HG02852 (cell line): Measurements from ENCODE around the gene GRAMD1B.

ENCODE experiments used
- ATAC-seq: cut with Tn5 transposase; IDR thresholded peaks from one replicate; pipeline ENCODE4 v1.9.1; 2021; ENCODE audit warnings: mild to moderate bottlenecking, moderate library complexity; ENCODE audit not compliant: unreplicated experiment

Gene GRAMD1B

GRCh38 chr11:123527526-123527925 lies 97.5 kb downstream of the GRAMD1B start:
- no peak for ATAC-seq

- ATAC-seq, result no peak
Measured at GRCh38 chr11:123527947-123528346, 97.9 kb downstream of the GRAMD1B start.

GRCh38 chr11:123531325-123531724 lies 101.3 kb downstream of the GRAMD1B start:
- no peak for ATAC-seq

- no peak for ATAC-seq
Measured at GRCh38 chr11:123532131-123532530, 102.1 kb downstream of the GRAMD1B start.

DNA sequence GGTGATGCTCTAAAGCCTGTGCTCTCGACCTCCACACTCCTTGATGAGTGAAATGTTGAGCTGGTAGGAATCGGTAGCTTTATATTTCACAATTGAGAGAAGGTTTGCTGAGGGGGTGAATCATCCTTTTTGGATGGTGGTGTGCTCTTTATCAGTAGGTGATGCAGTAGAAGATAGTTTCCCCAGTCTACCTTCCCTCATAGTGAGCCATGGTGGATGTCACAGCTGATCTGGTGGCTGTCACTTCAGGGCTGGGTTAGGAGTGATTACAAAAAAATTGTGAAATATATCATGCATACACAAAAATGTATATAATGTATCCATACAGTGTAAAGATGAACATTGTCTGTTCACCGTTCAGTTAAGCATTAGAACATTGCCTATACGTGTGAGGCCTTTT lies 105.3 kb downstream of the GRAMD1B start:
- no peak for ATAC-seq

GRCh38 chr11:123536690-123537437 lies 106.8 kb downstream of the GRAMD1B start:
- no peak for ATAC-seq

DNA sequence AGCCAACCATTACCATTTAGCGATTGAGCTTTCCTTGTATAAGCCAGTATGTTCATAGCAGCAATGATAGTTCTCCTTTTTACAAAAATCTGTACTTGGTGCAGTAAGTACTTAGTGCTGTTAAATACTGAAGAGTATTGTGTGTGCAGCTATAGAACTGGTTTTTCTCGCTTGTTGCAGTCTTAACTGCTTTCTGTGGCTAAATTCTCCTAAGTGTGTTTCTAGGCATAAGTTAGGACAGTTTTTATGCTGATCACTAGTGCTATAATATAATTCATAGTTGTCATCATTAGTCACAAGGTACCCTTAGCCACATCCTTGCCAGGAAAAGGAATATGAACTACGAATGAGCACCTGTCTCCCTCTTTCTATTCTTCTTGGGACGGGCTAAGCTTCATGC lies 107.7 kb downstream of the GRAMD1B start:
- no peak for ATAC-seq

DNA sequence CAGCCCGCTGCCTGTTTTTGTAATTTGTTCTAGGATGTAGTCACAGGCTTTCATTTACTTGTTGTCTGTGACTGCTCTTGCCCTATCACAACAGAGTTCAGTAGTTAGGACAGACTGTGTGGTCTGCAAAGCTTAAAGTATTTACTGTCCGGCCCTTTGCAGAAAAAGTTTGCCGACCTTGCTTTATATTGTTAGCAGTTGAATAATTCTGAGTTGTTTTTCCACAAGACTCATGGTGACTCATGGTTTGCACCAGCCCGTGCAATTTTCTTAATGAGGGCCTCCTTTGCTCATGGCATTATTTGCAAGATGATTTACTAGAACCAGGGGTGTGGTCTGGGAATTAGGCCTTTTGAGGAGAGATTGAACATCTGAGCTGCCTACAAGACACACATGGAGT lies 113.7 kb downstream of the GRAMD1B start:
- ATAC-seq, result no peak

DNA sequence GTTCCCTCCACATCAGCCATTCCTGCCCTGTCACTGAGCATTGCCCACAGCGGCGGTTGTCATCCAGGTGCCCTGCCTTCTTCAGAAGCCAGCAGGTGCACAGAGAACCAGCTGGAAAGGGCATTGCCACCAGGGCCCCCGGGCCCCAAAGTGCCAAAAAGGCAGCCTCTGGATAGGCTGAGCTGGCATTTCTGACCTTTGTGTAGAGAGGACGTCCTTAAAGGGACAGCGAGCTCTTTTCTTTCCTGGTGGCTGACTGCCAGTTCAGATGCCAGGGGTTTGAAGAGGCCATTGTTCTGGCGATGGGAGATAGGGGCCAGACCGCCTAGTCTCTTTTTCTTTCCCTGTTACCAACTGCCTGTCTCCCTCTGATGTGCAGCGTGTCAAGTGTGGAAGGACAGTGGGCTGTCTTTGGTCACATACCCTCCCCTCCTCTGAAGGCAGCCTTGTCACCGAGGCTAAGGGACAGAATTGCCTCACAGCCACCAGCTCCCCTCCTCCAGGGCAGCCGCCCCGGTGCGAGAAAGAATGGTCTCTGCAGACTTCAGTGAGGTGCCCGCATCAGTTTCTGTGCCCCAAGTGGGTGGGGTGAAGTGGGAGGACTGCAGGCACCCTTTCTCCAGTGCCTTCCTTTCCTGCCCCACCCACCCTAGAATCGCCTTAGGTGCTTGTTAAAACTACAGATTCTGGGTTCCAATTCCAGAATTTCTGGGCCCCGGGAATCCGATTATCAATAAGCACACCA lies 114.7 kb downstream of the GRAMD1B start:
- no peak for ATAC-seq

- ATAC-seq, result no peak
Measured at GRCh38 chr11:123545726-123546270, 115.7 kb downstream of the GRAMD1B start.

DNA sequence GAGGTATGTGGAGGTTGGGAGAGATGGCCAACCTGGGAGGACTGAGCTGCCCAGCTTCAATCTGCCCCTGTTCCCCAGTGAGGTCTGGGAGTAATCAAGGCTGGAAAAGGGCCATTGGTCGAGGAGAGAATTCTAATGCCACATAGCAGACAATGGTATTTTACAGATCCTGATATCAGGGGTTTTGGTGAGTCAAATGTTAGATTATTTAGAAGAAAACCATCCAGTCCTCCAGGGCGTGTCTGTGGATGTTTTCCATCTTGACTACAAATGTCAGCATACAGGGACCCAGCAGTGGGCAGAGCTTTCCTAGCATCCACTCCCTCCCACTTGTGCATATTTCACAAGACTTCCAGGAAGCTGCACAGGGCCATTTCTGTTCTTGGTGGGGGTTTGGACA lies 116.4 kb downstream of the GRAMD1B start:
- no peak for ATAC-seq

DNA sequence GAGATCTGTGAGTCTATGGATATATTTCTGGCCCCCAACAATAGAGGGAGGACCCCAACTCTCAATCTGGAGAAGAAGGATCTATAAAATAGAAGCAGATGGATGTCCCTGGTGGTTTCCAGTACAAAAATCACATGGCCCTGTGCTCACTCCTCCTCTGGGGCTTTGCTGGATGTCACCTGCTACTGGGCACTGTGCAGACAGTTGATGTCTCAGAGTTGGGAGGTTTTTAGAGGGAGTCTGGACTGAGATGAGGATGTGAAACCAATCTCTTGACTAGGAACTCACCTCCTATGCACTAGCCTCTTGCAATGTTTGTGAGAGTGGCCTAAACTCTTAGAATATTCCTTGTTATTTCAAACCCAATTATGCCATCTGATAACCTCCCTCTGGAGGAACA lies 117.1 kb downstream of the GRAMD1B start:
- peak; percentile 97 for ATAC-seq

DNA sequence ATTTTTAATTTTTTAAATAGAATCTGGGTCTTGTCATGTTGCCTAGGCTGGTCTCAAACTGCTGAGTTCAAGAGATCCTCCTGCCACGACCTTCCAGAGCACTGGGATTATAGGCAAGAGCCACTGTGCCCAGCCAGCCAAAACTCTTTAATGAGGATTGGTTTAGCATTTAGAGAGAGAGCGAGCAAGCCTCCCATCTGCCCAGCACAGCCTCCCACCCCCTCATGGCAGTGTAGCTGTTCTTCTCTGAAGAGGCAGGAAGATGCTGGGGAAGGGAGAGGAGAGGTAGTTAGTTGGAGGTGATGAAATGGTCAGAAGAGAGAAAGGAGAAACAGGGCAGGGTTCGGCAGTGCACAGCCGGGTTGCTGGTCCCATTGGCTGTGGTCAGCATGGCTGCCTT lies 118.7 kb downstream of the GRAMD1B start:
- ATAC-seq, result no peak

- ATAC-seq, result no peak
Measured at GRCh38 chr11:123549926-123550917, 120.2 kb downstream of the GRAMD1B start.

DNA sequence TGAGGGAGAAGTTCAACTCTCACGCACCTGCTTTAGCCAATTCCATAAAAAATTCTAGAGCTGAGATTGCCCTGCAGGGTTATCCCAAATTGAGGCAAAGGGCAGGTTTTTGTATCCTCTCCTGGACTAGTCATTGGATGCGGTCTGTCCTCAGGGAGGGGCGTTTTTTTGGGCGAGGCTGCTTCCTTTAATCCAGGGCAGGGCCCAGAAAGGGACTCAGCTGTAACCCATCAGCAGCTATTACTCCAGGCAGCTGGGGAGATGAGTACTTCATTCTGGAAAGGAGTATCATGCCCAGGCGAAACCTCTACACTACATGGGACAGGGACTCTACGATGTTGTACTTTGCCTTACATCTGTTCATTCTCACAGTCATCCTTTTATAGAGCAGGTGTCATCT lies 121.0 kb downstream of the GRAMD1B start:
- no peak for ATAC-seq

- ATAC-seq, result no peak
Measured at GRCh38 chr11:123556633-123557032, 126.6 kb downstream of the GRAMD1B start.

GRCh38 chr11:123558536-123559315 lies 128.7 kb downstream of the GRAMD1B start:
- no peak for ATAC-seq

DNA sequence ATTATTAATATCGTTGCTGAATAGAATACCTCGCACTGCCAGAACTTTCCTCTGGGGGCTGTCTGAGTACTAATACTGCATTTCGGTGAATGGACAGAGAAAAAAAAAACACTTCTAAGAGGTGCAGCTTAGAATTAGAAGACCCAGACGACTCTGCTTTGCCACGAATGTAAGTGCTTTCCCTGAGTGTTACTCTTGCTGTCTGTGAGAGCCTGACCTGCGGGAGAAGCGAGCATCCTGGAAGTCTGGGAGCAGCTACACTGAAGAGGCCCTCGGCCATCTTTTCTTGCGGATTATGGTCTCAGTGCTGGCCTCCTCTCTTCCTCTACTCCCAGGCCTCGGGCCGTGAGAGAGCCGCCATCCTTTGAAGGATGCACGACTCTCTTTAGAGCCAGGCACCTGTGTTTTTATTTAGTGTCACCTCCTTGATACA lies 129.5 kb downstream of the GRAMD1B start:
- ATAC-seq, result no peak

GRCh38 chr11:123560006-123560405 lies 129.9 kb downstream of the GRAMD1B start:
- ATAC-seq, result peak; percentile 62

DNA sequence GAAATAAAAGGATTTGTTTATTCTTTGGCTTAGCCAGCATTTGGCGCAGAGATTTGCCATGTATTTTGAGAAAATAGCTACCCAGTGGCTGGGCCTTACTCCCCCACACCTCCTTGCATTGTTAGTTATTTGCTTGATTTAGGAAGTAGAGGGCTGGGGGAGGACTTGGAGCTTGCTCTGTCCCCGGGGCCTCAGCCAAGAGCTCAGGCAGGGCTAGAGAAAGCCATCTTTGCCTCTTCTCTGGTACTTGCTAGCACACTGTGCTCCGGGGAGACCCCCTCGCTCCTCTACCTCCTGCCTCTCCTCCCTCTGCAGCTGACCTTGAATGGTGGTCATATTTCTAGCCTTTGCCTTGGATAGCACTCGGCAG lies 131.3 kb downstream of the GRAMD1B start:
- ATAC-seq, result no peak
